ENCODE measurements around the gene PSMD1. TPM values are rescaled to one million over a fixed set of nuclear protein-coding genes. Genes with fewer than 3 reads are reported as not detected.
"Not testable (repeated sequence)": the region's sequence is repeated elsewhere in the genome, so short reads cannot be mapped to it uniquely, and the experiment has no call there.

The PSMD1 gene
- total and polyA plus RNA-seq, 2 experiments from 2014 or later: 148 to 177 TPM

DNA sequence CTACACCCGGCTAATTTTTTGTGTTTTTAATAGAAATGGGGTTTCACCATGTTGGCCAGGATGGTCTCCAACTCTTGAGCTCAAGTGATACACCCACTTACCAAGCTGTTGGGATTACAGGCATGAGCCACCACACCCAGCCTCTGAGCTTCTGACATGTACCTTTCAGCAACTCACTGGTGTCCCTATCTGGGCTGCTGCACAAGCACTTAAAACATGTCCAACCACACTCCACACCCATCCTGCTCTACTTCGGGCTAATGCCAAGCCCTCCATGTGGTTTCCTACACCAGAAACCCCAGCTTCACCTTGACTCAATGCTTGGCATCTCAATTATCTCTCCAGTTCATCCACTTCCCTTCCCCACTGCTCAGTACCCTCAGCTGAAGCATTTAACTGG is 119.4 kb downstream of the PSMD1 start (continued):
- TF ChIP-seq, protein P1, sequence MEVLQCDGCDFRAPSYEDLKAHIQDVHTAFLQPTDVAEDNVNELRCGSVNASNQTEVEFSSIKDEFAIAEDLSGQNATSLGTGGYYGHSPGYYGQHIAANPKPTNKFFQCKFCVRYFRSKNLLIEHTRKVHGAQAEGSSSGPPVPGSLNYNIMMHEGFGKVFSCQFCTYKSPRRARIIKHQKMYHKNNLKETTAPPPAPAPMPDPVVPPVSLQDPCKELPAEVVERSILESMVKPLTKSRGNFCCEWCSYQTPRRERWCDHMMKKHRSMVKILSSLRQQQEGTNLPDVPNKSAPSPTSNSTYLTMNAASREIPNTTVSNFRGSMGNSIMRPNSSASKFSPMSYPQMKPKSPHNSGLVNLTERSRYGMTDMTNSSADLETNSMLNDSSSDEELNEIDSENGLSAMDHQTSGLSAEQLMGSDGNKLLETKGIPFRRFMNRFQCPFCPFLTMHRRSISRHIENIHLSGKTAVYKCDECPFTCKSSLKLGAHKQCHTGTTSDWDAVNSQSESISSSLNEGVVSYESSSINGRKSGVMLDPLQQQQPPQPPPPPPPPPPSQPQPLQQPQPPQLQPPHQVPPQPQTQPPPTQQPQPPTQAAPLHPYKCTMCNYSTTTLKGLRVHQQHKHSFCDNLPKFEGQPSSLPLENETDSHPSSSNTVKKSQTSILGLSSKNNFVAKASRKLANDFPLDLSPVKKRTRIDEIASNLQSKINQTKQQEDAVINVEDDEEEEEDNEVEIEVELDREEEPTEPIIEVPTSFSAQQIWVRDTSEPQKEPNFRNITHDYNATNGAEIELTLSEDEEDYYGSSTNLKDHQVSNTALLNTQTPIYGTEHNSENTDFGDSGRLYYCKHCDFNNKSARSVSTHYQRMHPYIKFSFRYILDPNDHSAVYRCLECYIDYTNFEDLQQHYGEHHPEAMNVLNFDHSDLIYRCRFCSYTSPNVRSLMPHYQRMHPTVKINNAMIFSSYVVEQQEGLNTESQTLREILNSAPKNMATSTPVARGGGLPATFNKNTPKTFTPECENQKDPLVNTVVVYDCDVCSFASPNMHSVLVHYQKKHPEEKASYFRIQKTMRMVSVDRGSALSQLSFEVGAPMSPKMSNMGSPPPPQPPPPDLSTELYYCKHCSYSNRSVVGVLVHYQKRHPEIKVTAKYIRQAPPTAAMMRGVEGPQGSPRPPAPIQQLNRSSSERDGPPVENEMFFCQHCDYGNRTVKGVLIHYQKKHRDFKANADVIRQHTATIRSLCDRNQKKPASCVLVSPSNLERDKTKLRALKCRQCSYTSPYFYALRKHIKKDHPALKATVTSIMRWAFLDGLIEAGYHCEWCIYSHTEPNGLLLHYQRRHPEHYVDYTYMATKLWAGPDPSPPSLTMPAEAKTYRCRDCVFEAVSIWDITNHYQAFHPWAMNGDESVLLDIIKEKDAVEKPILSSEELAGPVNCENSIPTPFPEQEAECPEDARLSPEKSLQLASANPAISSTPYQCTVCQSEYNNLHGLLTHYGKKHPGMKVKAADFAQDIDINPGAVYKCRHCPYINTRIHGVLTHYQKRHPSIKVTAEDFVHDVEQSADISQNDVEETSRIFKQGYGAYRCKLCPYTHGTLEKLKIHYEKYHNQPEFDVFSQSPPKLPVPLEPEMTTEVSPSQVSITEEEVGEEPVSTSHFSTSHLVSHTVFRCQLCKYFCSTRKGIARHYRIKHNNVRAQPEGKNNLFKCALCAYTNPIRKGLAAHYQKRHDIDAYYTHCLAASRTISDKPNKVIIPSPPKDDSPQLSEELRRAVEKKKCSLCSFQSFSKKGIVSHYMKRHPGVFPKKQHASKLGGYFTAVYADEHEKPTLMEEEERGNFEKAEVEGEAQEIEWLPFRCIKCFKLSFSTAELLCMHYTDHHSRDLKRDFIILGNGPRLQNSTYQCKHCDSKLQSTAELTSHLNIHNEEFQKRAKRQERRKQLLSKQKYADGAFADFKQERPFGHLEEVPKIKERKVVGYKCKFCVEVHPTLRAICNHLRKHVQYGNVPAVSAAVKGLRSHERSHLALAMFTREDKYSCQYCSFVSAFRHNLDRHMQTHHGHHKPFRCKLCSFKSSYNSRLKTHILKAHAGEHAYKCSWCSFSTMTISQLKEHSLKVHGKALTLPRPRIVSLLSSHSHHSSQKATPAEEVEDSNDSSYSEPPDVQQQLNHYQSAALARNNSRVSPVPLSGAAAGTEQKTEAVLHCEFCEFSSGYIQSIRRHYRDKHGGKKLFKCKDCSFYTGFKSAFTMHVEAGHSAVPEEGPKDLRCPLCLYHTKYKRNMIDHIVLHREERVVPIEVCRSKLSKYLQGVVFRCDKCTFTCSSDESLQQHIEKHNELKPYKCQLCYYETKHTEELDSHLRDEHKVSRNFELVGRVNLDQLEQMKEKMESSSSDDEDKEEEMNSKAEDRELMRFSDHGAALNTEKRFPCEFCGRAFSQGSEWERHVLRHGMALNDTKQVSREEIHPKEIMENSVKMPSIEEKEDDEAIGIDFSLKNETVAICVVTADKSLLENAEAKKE (CRISPR knock-in tag; IDR thresholded peaks at IDR 0.05): no peak
- TF ChIP-seq ZNF331 (CRISPR knock-in tag; IDR thresholded peaks at IDR 0.05; ENCODE audit: low read depth) (no peak), JUNB (IDR thresholded peaks at IDR 0.05; ENCODE audit: unreplicated experiment) (no peak), STAT1 (IDR thresholded peaks at IDR 0.05; ENCODE audit: unreplicated experiment) (no peak)

DNA sequence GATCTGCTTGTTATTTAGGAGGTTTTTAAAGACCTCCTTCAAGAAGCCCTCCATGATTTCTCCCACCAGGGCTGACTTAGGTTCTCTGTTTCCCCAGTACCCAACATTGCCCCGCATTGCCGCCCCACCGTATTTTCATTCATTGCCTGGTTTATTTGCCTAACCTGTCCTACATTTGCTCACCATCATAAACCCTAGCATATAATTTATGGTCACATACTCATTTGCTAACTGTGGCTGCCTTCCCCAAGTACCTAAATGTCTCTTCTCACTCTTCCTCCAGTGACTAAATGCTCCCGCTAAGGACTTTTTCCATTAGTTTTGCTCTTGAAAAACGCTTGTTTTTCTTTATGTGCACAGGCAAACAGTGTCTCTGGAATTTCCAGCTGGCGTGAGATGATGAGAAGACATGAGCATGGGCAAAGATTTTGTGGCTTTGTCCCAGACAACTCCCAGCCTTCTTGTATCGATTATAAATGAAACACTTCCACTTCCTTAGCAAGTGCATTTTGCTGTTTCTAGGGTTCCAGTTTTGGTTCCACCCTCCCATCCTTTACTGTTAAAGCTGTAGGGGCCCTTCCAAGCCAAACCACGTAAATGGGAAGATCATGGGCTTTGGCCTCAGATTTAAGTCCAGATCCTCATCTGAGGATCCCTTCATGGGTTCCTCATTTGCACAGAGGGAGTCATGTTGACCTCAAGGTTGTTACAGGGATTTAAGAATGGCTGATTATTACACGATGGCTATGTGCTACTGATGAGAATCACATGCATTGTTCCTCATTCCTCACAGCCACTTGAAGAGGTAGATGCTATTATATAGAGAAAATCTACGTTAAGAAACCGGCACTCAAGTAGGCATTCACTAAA is 120.7 kb downstream of the PSMD1 start:
- DNase-seq (ENCODE audit: low spot score): no peak
- Histone ChIP-seq H3K27me3 (ENCODE audit: insufficient read depth) (no peaks in the 10 kb centered on the region), H2AFZ (no peak overlapping the region), H3K27ac (ENCODE audit: low read depth) (0 out of 2 replicates have a peak overlapping the region, but pooled peaks have one; percentile 32), H3F3A (replicated peaks; ENCODE audit: low read depth) (peaks cover 15% of the 10 kb centered on the region; the same call in 1 of the 2 replicates), H3K4me2 (no peak overlapping the region), H3K4me1 (ENCODE audit: insufficient read depth) (peaks cover 10% of the 10 kb centered on the region), H3K79me2 (replicated peaks; ENCODE audit: insufficient read depth) (no peaks in the 10 kb centered on the region), H3K4me3 (no peak overlapping the region), H3K9me2 (ENCODE audit: insufficient read depth) (no peaks in the 10 kb centered on the region), H4K20me1 (replicated peaks; ENCODE audit: insufficient read depth) (no peaks in the 10 kb centered on the region; the same call in 1 of the 2 replicates), H3K36me3 (ENCODE audit: insufficient read depth) (peaks cover 7% of the 10 kb centered on the region; the same call in 1 of the 2 replicates)
- Mint-ChIP-seq H3K4me3 (no peak overlapping the region), H3K36me3 (ENCODE audit: low read depth) (peaks cover 13% of the 10 kb centered on the region), H3K4me1 (peaks cover 14% of the 10 kb centered on the region), H3K27me3 (ENCODE audit: insufficient read depth, low read depth, poor library complexity) (peaks cover 10% of the 10 kb centered on the region), H3K27ac (no peak overlapping the region), H3K9me3 (no peaks in the 10 kb centered on the region)
- TF ChIP-seq ZNF114 (CRISPR knock-in tag; IDR thresholded peaks at IDR 0.05) (no peak), EZH2phosphoT487 (IDR thresholded peaks at IDR 0.05; ENCODE audit: unreplicated experiment) (no peak), STAT1 (IDR thresholded peaks at IDR 0.05; ENCODE audit: unreplicated experiment) (no peak)
- TF ChIP-seq, protein P2, sequence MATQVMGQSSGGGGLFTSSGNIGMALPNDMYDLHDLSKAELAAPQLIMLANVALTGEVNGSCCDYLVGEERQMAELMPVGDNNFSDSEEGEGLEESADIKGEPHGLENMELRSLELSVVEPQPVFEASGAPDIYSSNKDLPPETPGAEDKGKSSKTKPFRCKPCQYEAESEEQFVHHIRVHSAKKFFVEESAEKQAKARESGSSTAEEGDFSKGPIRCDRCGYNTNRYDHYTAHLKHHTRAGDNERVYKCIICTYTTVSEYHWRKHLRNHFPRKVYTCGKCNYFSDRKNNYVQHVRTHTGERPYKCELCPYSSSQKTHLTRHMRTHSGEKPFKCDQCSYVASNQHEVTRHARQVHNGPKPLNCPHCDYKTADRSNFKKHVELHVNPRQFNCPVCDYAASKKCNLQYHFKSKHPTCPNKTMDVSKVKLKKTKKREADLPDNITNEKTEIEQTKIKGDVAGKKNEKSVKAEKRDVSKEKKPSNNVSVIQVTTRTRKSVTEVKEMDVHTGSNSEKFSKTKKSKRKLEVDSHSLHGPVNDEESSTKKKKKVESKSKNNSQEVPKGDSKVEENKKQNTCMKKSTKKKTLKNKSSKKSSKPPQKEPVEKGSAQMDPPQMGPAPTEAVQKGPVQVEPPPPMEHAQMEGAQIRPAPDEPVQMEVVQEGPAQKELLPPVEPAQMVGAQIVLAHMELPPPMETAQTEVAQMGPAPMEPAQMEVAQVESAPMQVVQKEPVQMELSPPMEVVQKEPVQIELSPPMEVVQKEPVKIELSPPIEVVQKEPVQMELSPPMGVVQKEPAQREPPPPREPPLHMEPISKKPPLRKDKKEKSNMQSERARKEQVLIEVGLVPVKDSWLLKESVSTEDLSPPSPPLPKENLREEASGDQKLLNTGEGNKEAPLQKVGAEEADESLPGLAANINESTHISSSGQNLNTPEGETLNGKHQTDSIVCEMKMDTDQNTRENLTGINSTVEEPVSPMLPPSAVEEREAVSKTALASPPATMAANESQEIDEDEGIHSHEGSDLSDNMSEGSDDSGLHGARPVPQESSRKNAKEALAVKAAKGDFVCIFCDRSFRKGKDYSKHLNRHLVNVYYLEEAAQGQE (IDR thresholded peaks at IDR 0.05; ENCODE audit: unreplicated experiment): no peak
- ATAC-seq: no peak

DNA sequence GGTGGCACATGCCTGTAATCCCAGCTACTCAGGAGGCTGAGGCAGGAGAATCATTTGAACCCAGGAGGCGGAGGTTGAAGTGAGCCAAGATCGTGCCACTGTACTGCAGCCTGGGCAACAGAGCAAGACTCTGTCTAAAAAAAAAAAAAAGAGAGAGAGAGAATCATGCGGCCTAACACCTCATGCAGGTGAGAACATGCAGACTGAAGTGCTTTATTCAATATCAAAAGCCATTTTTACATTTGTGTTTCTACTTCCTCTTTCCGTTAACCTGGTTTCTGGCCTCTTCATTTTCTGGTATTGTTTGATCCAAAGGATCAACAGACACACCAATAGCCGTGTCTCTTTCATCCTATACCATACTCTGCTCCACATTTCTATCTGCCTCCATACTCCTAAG is 122.1 kb downstream of the PSMD1 start:
- not testable (repeated sequence) for ATAC-seq; H2AFZ ChIP-seq; DNase-seq (ENCODE audit: low spot score)

More for the DNA sequence above, 122.1 kb downstream of the PSMD1 start:
- not testable (repeated sequence) for H3K4me3 Mint-ChIP-seq; H4K20me1 ChIP-seq (replicated peaks; ENCODE audit: insufficient read depth); H3K4me3 ChIP-seq; H3K9me3 Mint-ChIP-seq; H3K36me3 ChIP-seq (ENCODE audit: insufficient read depth); H3K9me2 ChIP-seq (ENCODE audit: insufficient read depth); H3K27ac Mint-ChIP-seq; H3K27ac ChIP-seq (ENCODE audit: low read depth); H3K36me3 Mint-ChIP-seq (ENCODE audit: low read depth); H3K4me1 ChIP-seq (ENCODE audit: insufficient read depth); H3K79me2 ChIP-seq (replicated peaks; ENCODE audit: insufficient read depth); H3K4me2 ChIP-seq; H3K27me3 ChIP-seq (ENCODE audit: insufficient read depth)
- Mint-ChIP-seq H3K4me1 (peaks cover 19% of the 10 kb centered on the region), H3K27me3 (ENCODE audit: insufficient read depth, low read depth, poor library complexity) (peaks cover 12% of the 10 kb centered on the region)
- peaks cover 15% of the 10 kb centered on the region; the same call in 1 of the 2 replicates for H3F3A ChIP-seq (replicated peaks; ENCODE audit: low read depth)

Data from GM23338 (cell line).